ENCODE measurements around the gene PNLIP.

The PNLIP gene

DNA sequence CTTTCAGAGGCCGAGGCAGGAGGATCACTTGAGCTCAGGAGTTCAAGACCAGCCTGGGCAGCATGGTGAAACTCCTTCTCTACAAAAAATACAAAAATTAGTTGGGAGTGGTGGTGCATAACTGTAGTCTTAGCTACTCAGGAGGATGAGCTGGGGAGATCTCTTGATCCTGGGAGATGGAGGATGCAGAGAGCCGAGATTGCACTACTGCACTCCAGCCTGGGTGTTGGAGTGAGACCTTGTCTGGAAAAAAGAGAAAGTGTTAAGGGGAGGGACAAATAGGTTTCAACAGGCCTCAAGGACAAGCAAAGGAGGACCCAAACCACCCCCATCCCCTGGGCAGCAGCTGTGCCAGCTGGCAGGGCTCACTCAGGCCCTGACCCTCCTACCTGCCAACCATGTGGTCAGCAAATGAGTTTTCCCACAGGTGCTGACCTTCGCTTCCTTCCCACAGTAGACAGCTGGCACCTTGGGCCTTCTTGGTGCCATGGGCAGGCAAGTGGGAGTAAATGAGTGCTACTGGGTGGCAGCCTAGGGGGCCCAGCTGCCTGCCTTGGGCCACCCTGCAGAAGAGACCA lies 69.6 kb downstream of the PNLIP start:
- no peak for DNase-seq (ENCODE audit: low spot score)

Data from NAMALWA (cell line).